GM12873 (cell line): ENCODE measurements around the gene OAT.

Experiments used
- CTCF ChIP-seq: IDR thresholded peaks from 2 replicates; pipeline ENCODE4 v1.5.1; 2012; ENCODE audit warnings: low read depth, mild to moderate bottlenecking, moderate library complexity, low read length, control low read depth; ENCODE audit not compliant: insufficient read depth; ENCODE audit errors: missing control alignments

OAT gene

GRCh38 chr10:124414076-124414475 is 4.6 kb downstream of the OAT start:
- TF ChIP-seq CTCF: no peak

GRCh38 chr10:124409696-124410095 is 9.0 kb downstream of the OAT start:
- TF ChIP-seq CTCF: no peak

- TF ChIP-seq CTCF: no peak
Observed at GRCh38 chr10:124408357-124408756, 10.4 kb downstream of the OAT start.

GRCh38 chr10:124407456-124407855 is 11.3 kb downstream of the OAT start:
- TF ChIP-seq CTCF: no peak

- TF ChIP-seq CTCF: peak; percentile 72
Observed at GRCh38 chr10:124403548-124403947, 15.2 kb downstream of the OAT start.

GRCh38 chr10:124402273-124402672 is 16.4 kb downstream of the OAT start:
- no peak for TF ChIP-seq CTCF

GRCh38 chr10:124401633-124402032 is 17.1 kb downstream of the OAT start:
- TF ChIP-seq CTCF: no peak

- no peak for TF ChIP-seq CTCF
Observed at GRCh38 chr10:124394583-124394982, 24.1 kb downstream of the OAT start.
